HG03175 (cell line): ENCODE results near the gene KATNAL1.

Source experiments
- ATAC-seq: cut with Tn5 transposase; IDR thresholded peaks from one replicate; pipeline ENCODE4 v1.9.1; 2021; ENCODE audit warnings: mild to moderate bottlenecking, moderate library complexity; ENCODE audit not compliant: unreplicated experiment

KATNAL1 gene

DNA sequence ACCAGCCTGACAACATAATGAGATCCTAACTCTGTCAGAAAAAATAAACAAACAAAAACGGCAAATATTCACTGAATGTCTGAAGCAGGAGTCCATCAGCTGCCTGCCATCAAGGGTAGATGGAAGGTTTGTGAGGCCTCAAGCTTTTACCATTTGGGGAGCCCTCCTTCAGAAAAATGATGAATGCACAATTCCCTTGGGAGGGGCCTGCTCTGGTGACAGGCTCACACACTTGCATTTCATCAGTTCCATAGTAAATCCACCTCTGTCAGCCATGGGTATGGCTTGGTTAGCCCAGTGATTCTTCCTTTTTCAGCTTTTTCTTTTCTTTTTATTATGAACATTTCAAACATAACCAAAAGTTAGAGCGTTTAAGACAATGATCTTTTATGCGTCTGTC is 26.3 kb upstream of the KATNAL1 start:
- no peak for ATAC-seq

DNA sequence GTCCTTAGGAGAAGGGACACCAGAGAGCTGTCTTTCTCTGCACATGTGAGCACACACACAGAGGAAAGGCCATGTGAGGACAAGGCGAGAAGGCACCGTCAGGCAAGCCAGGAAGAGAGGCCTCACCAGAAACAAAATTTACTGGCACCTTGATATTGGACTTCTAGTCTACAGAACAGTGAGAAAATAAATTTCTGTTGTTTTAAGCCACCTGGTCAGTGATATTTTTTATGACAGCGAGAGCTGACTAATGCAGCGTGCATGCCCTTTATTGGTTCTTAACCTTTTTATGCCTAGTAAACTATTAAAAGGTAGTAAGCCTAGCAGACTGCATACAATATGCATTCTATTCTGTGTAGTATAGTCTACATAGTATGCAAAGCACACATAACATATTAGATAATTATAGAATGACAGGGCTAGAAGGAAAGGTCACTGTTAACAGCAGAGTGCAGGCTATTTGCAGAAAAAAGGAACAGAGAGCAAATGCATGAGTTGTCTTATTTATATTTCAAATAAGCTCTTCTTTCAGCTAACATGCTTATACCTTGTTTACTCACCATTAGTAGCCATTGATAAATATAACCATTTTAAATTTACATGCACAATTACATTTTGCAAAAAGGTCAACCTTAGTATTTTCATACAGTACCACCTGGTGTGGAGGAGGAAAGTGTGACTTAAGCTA is 25.2 kb upstream of the KATNAL1 start:
- peak; percentile 65 for ATAC-seq

DNA sequence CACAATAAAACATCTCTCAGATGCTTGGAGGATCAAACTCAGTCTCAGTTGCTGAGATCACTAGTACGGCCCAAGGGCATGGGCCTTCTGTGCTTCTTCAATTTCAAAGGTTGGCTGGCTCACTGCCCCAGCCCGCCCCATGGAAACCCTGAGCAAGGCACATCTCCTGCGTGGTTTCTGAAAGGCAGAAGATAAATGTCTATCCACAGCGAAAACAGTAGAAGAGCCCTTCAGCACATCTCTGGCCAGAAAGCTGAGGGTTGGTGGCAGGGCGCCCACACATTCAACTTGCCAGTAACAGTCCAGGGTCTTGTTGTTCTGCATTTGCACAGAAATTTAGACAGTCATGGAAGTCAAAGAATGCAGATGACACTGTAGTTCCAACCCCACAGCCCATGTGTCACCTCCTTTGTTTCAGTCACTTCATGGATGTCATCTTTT is 24.0 kb upstream of the KATNAL1 start:
- no peak for ATAC-seq

DNA sequence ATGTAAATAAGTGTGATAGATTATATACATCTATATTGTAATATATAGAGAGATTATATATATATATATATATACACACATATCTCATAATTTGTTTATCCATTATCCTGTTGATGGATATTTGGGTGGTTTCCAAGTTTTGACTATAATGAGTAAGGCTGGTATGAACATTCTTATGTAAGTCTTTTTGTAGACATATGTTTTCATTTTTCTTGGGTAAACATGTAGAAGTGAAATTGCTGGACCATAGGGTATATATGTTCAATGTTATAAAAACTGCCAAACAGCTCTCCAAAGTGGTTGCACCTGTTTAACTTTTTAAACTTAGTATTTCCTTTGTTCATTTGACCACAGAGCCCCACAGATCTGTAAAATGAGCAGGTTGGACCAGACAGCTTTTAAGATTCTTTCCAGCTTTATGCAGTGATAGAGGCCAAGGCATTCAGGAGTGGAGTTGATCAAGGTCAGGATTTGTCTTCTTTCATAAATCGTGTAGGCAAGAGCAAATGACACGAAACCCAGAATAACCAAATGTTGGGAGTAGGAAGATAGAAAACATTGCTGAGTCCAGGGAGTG is 21.7 kb upstream of the KATNAL1 start:
- no peak for ATAC-seq

DNA sequence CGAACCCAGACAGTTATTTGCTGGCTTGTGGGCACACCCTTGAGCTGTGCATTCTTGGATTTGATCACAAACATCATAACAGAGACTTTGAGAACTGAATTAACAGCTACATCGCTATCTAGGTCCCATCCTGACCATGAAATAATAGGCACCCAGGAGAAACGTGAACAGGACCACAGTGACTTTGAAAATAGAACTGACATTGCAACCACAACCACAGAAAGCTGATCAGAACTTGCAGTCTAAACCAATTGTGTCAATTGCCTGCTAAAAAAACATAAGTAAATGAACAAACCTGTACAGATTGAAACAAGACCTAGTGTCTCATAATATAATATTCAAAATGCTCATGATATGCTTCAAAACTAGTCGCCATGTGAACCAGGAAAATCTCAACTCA is 18.3 kb upstream of the KATNAL1 start:
- ATAC-seq, result no peak

DNA sequence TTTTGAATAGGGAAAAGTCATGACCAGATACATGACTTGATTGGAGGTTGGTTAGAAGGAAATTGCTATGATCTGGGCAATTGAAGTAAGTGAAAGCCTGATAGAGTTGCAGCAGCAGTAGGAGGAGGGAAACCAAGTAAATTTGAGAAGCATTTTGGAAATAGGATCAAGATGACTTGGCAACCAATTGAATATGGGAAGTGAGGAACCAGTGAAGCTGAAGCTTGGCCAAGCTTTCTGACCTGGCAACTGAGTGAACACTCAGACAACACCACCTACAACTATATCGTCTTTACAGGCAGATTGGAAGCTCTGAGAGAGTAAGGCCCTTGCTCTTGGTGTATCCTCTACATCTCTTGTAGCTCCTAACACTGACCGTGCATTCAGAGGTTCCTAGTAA is 16.2 kb upstream of the KATNAL1 start:
- ATAC-seq, result no peak

DNA sequence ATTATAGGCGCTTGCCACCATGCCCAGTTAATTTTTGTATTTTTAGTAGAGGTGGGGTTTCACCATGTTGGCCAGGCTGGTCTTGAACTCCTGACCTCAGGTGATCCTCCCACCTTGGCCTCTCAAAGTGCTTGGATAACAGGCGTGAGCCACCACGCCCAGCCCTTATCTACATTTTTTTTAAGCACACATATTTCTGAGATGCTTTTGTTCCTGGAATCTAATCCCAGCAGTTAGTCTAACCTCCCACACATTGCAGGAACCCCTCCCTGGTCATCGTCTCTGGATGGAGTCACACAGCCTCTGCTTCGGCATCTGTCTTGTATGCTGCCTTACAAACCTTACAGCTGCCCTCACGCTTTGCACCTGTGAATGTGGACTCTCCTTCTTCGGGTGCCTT is 15.1 kb upstream of the KATNAL1 start:
- no peak for ATAC-seq

DNA sequence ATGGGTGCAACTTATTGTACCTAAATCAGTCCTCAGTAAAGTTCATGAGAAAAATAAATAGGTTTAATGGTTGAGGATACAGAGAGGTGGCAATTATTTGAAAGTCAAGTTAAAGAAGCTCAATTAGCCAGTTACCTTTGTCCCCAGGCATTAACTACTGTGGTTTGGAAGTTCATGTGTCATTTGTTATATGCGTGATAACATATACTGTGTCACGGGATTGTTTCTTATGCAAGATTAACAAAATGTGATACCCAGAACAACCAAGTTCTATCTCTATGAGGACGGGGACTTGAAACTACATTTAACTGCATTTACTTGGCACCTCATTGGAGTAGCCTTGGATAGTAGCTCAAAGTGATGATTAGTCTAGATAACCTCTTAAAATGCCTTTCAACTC is 13.9 kb upstream of the KATNAL1 start:
- ATAC-seq, result no peak

DNA sequence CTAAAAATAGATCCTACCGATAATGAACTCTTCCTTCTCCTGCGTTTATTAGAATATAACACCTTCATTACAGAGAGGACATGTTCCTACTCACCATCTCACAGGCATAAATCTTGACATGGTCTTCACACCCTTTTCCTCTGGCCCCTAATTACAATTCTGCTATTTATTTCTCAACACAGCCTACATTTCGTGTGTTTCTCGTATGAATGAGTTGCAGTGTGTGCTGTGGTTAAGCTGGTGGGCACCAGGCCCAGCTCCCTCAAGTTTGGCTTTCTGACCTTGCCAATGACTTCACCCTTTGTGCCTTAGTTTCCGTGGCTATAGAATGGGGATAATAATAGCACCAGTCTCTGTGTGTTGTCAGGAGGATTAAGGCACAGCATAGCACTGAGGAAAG is 12.3 kb upstream of the KATNAL1 start:
- ATAC-seq, result no peak

DNA sequence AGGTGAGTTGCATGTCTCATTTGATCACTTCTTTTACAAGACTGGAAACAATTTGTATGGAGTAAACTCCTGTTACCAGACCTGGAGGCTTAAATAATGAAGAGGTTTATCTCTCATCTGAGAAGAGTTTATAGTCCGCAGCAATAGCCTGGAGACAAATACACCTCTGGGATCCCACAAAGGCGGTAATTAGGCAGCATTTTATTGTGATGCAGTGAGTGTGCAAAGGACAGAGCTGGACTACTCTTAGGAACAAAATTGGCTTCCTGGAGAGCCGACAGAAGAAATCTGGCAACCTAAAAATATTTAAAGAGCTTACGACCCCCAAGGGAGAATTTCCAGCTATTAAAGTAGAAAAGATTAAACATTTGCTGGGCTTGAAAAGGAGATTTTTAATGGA is 11.8 kb upstream of the KATNAL1 start:
- ATAC-seq, result no peak

DNA sequence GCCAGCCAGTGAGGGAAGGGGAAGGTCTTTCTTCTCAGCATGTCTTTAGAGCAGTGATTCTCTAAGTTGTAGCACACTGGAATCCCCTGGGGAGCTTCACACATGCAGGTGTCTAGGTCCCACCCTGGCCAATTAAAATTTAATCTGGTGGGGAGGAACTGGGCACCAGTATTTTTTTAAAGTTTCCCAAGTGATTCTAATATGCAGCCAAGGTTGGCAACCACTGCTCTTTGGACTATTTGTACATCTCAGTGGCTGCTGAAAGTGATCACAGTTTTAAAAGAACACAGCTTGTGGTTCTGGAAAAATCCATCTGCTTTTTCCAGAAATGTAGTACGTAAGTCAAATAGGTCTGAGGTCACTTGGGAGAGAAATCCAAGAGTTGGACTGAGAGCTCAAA is 10.7 kb upstream of the KATNAL1 start:
- ATAC-seq, result no peak

DNA sequence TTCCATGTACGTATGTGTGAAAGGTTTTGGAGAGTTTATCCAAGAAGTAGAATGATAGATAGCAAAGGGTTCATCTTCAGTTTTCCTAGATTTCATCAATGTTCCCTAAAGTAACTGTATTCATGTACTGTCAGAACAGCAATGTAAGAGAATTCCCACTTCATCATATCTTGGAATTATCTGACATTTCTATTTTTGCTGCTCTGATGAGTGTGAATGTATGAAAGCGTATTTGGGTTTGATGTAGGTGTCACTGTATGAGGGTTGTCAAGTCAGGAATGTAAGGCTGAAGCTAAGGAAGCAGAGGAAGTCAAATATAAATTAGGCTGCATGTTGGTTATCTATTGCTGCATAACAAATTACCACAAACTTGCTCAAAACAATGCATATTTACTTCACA is 7.2 kb upstream of the KATNAL1 start:
- ATAC-seq, result no peak

DNA sequence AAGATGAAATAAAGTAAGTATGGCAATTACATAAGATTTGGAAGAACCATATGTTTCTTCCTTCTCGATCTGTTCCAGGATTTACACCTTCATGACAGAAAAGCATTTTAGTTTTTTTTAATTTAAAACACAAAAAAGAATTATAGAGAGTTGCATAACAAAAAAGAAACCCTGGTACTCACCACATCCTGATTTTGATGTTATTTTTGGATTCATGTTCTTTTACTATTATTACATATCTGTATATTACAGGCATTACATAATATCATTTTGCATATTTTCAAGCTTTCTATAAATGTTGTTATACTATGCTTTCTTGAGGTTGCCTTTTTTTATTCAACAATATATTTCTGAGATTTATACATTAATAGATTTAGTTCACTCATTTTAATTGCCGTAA is 6.7 kb upstream of the KATNAL1 start:
- ATAC-seq, result no peak

DNA sequence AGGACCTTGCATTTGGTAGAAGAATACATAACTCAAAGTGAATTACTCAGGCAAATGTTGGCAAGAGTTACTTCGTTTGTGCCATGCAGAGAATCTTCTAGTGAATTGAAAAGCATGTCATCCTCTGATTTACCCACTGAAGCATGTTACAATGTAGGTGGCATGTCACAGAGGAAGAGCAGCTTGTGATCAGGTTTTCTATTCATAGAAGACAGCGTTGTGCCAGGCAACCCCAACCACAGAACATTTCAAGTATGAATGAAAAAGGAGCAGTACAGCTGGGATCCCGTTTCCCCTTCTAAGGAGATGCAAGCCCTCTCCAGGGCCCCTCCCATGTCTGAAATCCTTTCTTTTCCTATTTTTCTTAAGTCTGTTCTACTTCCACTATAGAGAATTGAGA is 6.0 kb upstream of the KATNAL1 start:
- no peak for ATAC-seq

DNA sequence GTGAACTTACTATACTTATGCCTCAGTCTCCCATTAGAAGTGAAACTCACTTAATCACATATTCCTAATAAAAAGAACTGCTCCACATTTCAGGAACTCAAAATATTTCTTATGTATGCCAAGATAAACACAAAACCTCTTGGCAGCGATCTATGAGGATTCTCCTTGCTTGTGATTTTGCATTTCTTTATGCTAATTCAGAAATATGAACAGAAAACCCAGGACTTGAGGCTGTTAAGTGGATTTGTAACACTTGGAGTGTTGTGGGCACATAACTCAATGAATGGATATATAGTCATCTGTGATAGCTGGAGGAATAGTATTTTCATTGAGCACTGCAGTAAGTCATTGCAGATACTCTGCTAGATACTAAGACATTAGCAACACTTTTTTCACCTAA is 5.6 kb upstream of the KATNAL1 start:
- ATAC-seq, result no peak

DNA sequence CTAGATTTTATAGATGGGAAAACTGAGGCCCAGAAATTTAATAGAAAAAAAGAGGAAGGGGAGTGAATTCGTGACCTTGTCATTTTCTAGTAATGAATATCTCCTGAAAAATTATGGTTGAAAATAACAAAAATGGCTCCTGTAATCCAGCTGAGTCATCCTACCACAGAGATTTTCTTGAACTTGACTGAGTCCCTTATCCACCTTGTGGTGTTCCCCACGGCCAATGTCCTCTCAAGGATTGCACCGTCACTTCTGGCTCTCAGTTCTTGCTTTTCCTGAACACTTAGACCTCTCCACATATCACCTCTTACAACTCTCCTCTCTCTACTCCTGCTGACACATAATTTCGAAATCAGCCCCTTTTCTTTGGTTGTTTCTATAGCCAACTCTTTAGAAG is 1.2 kb upstream of the KATNAL1 start:
- ATAC-seq, result no peak

DNA sequence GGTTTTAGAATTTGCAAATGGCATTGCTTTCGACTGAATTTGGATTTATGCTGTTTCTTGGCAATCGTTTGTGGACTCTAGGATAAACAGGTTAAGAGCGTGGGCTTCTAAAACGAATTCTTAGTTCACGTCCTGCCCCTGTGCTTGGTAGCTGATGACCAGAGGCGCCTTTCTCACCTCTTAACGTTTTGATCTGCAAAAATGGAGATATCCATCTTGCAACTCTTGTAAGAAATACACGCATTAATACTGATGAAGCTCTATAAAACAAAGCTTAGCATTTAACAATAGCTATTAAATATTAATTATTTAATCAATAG is 580 bp upstream of the KATNAL1 start:
- ATAC-seq, result no peak

DNA sequence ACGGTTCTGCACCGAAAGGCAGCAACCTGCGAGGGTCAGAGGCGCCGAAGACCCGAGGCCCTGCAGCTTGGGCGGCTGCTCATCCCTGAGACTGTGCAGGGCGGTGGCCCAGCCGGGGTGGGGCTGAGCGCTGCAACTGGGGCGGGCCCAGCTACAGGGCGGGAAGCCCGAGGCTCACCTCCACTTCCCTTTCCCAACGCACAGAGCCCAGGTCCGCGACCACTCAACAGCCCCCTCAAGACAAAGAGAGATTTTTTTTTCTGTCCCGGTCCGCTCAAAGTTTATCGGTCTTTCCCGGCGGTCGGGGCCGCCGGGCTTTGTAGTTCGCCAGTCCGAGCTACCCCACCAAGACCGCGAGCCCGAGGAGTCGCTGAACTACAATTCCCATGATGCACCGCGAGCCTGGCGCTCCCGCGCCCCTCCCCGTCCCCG is 573 bp downstream of the KATNAL1 start:
- ATAC-seq, result peak; percentile 89

DNA sequence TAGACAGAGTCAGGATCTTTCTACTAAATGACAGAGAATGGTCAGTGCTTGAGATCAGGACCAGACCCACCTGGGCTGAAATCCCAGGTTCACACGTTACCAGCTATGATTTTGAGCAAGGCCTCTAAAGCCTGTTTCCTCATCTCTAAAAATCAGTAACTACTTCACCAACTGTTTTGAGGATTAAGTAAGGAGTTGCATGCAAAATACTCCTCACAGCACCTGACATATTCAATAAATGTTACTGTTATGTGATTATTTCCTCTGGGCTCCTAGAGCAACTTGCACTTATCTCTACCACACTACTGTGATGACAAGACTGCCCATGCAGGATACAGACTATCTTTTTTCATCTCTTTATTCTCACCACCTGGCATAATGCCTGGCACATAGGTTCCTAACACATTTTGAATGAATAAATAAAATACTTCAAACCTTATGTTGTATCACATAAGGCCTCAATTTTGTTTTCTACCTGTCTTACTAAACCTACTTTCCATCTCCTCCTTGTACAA is 1.8 kb downstream of the KATNAL1 start:
- ATAC-seq, result no peak

DNA sequence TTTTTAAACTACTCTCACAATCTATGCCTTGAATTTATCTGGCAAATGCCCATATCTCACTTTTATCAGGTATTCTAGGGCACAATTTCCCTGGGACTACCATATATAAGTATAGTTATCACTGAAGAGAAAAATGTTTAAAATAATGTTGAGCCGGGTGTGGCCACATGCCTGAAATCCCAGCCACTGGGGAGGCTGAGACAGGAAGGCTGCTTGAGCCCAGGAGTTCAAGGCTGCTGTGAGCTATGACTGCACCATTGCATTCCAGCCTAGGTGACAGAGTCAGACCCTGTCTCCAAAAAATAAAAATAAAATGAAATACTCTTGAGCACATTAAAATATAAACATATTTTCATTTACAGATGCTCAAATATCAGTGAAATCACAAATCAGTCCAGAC is 4.1 kb downstream of the KATNAL1 start:
- ATAC-seq, result no peak

DNA sequence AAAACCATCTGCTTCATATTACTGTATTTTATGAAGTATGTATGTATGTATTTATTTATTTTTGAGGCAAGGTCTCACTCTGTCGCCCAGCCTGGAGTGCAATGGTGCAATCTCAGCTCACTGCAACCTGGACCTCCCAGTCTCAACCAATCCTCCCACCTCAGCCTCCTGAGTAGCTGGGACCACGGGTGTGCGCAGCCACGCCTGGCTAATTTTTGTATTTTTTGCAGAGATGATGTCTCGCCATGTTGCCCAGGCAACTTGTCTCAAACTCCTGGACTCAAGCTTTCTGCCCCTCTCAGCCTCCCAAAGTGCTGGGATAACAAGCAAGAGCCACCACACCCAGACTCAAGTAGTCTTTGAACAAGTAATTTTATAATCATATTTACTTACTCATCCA is 5.5 kb downstream of the KATNAL1 start:
- no peak for ATAC-seq

DNA sequence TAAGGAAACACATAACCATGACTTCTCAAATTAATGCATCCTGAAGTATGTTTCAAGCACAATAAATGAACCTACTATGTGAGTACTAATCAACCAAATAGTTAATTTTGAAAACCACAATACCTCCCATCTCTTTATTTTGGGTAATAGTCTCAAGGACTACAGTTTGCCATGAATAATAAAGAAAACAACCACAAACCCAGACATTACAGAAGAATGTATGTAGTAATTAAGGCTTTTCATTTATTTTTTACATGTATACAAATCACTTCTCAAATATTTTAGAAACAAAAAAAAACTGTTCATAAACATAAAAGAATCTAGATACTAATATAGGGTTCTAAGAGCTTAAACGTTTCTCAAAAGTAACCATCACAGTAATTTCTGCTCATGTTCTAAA is 6.8 kb downstream of the KATNAL1 start:
- ATAC-seq, result no peak

DNA sequence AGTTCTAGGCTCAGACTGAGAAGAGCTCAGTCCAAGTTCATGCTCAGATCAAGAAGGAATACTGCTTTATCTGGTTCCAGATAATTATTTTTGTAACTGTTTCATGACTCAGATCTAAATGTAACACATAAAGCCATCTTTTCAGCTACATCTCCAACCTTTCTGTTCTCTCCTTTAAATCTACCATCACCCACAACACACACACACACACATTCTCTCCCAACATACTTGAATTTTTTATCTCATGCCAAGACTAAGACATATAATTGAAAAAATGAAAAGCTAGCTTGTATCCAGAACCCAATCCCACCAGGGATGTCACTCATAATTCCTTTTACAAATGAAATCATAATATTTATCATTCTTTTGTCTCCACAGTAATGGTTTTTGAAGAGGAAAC is 7.6 kb downstream of the KATNAL1 start:
- ATAC-seq, result no peak
